Astrocyte (in vitro differentiated cells and primary cell): ENCODE results near the gene CNTROB. TPM values are rescaled to one million over a fixed set of nuclear protein-coding genes. Genes with fewer than 3 reads are reported as not detected.

Experiments used
- DNase-seq: peaks from one replicate; pipeline ENCODE4 v3.0.0-alpha.2; 2010; ENCODE audit warnings: low read depth
- FAIRE-seq: peaks from 2 replicates; lab custom pipeline; 2011; peaks lifted over from hg19 to GRCh38; lab: Jason Lieb, UNC
- H2AFZ ChIP-seq: 2 replicates; pipeline ENCODE4 v1.6.0; 2012; ENCODE audit warnings: low read depth, low read length, inconsistent platforms
- H3K27ac ChIP-seq: 2 replicates; pipeline ENCODE4 v1.5.1; 2011; ENCODE audit warnings: low read depth, low read length, inconsistent platforms
- H3K27me3 ChIP-seq: 2 replicates; pipeline ENCODE4 v1.6.0; 2011; ENCODE audit warnings: low read length, inconsistent platforms; ENCODE audit not compliant: insufficient read depth
- H3K36me3 ChIP-seq: 2 replicates; pipeline ENCODE4 v1.5.1; 2011; ENCODE audit warnings: low read length, inconsistent platforms; ENCODE audit not compliant: insufficient read depth
- H3K4me1 ChIP-seq: 2 replicates; pipeline ENCODE4 v1.5.1; 2011; ENCODE audit warnings: low read length, inconsistent platforms; ENCODE audit not compliant: insufficient read depth
- H3K4me2 ChIP-seq: 2 replicates; pipeline ENCODE4 v1.6.0; 2012; ENCODE audit warnings: low read length, inconsistent platforms
- H3K4me3 ChIP-seq: 2 replicates; pipeline ENCODE4 v1.5.1; 2011; ENCODE audit warnings: low read depth, mild to moderate bottlenecking, low read length, inconsistent platforms; ENCODE audit not compliant: insufficient read depth
- H3K79me2 ChIP-seq: 2 replicates; pipeline ENCODE4 v1.6.0; 2012; ENCODE audit warnings: mild to moderate bottlenecking, low read length, inconsistent platforms; ENCODE audit not compliant: insufficient read depth
- H3K9ac ChIP-seq: 2 replicates; pipeline ENCODE4 v1.6.0; 2012; ENCODE audit warnings: mild to moderate bottlenecking, low read length, inconsistent platforms
- H3K9me3 ChIP-seq: 2 replicates; pipeline ENCODE4 v1.5.1; 2012; ENCODE audit warnings: low read depth, mild to moderate bottlenecking, low read length, inconsistent platforms; ENCODE audit not compliant: insufficient read depth
- H4K20me1 ChIP-seq: 2 replicates; pipeline ENCODE4 v1.6.0; 2012; ENCODE audit warnings: low read length, inconsistent platforms; ENCODE audit not compliant: insufficient read depth
- H3K27ac Mint-ChIP-seq: one replicate; pipeline ENCODE4 v1.8.0; 2021; ENCODE audit warnings: mild to moderate bottlenecking, mixed read lengths; ENCODE audit not compliant: unreplicated experiment
- H3K27me3 Mint-ChIP-seq: one replicate; pipeline ENCODE4 v1.8.0; 2021; ENCODE audit warnings: low read depth, mixed read lengths; ENCODE audit not compliant: unreplicated experiment
- H3K36me3 Mint-ChIP-seq: one replicate; pipeline ENCODE4 v1.8.0; 2021; ENCODE audit warnings: low read depth, mixed read lengths; ENCODE audit not compliant: unreplicated experiment
- H3K4me1 Mint-ChIP-seq: one replicate; pipeline ENCODE4 v1.8.0; 2021; ENCODE audit warnings: low read depth, mixed read lengths; ENCODE audit not compliant: unreplicated experiment
- H3K4me3 Mint-ChIP-seq: one replicate; pipeline ENCODE4 v1.8.0; 2021; ENCODE audit warnings: mild to moderate bottlenecking, moderate library complexity, mixed read lengths; ENCODE audit not compliant: unreplicated experiment
- H3K9me3 Mint-ChIP-seq: one replicate; pipeline ENCODE4 v1.8.0; 2021; ENCODE audit warnings: mild to moderate bottlenecking, mixed read lengths; ENCODE audit not compliant: unreplicated experiment
- CTCF ChIP-seq: IDR thresholded peaks from 2 replicates; pipeline ENCODE4 v1.5.1; 2011; ENCODE audit warnings: low read depth, mild to moderate bottlenecking, inconsistent platforms, low read length, moderate library complexity; ENCODE audit not compliant: insufficient read depth
- EZH2 ChIP-seq: IDR thresholded peaks from 2 replicates; pipeline ENCODE4 v1.6.1; 2012; ENCODE audit warnings: mild to moderate bottlenecking, low read length, inconsistent platforms; ENCODE audit not compliant: insufficient read depth
- total RNA-seq: library from RNA; stranded (reverse); gene quantifications from 2 replicates; pipeline ENCODE4 v1.2.1, GENCODE V29; 2021

CNTROB gene
- total RNA-seq, 1 donor from 2014 or later, result 25.3 TPM

GRCh38 chr17:7909089-7909488, 22.9 kb upstream of the CNTROB start:
- Histone ChIP-seq H3K4me3 (no peak overlapping the region), H3K27me3 (no peaks in the 10 kb centered on the region), H3K4me2 (no peak overlapping the region), H3K79me2 (no peaks in the 10 kb centered on the region), H3K9me3 (no peaks in the 10 kb centered on the region), H3K9ac (no peak overlapping the region), H2AFZ (no peak overlapping the region), H3K36me3 (peaks cover 51% of the 10 kb centered on the region), H3K4me1 (no peaks in the 10 kb centered on the region), H3K27ac (no peak overlapping the region), H4K20me1 (peaks cover 7% of the 10 kb centered on the region)
- no peak overlapping the region for H3K4me3 Mint-ChIP-seq
- peaks cover 26% of the 10 kb centered on the region for H3K36me3 Mint-ChIP-seq
- H3K27ac Mint-ChIP-seq, result no peak overlapping the region
- TF ChIP-seq EZH2 (no peak), CTCF (no peak)
- H3K4me1 Mint-ChIP-seq, result no peaks in the 10 kb centered on the region
- FAIRE-seq (no peak), DNase-seq (no peak)
- H3K27me3 Mint-ChIP-seq, result no peaks in the 10 kb centered on the region
- no peaks in the 10 kb centered on the region for H3K9me3 Mint-ChIP-seq

GRCh38 chr17:7910281-7910680, 21.7 kb upstream of the CNTROB start:
- FAIRE-seq (no peak), DNase-seq (no peak)
- Mint-ChIP-seq H3K4me3 (no peak overlapping the region), H3K27me3 (no peaks in the 10 kb centered on the region), H3K4me1 (no peaks in the 10 kb centered on the region), H3K27ac (no peak overlapping the region), H3K9me3 (no peaks in the 10 kb centered on the region), H3K36me3 (peaks cover 18% of the 10 kb centered on the region)
- no peak for TF ChIP-seq EZH2
- no peak for TF ChIP-seq CTCF
- Histone ChIP-seq H3K9me3 (no peaks in the 10 kb centered on the region), H3K27ac (no peak overlapping the region), H3K9ac (peak overlapping the region; percentile 14), H3K4me2 (no peak overlapping the region), H3K4me1 (peaks cover 7% of the 10 kb centered on the region), H3K79me2 (no peaks in the 10 kb centered on the region), H4K20me1 (peaks cover 12% of the 10 kb centered on the region), H2AFZ (no peak overlapping the region), H3K4me3 (no peak overlapping the region), H3K27me3 (no peaks in the 10 kb centered on the region), H3K36me3 (peaks cover 39% of the 10 kb centered on the region)

GRCh38 chr17:7910711-7911110, 21.3 kb upstream of the CNTROB start:
- Histone ChIP-seq H3K9ac (no peak overlapping the region), H3K4me2 (no peak overlapping the region), H3K9me3 (no peaks in the 10 kb centered on the region), H3K36me3 (peaks cover 34% of the 10 kb centered on the region), H3K27ac (no peak overlapping the region), H3K79me2 (no peaks in the 10 kb centered on the region), H2AFZ (no peak overlapping the region), H3K4me3 (no peak overlapping the region), H3K27me3 (no peaks in the 10 kb centered on the region), H3K4me1 (peaks cover 10% of the 10 kb centered on the region), H4K20me1 (peaks cover 12% of the 10 kb centered on the region)
- TF ChIP-seq EZH2 (no peak), CTCF (no peak)
- no peak overlapping the region for H3K27ac Mint-ChIP-seq
- FAIRE-seq (no peak), DNase-seq (no peak)
- peaks cover 14% of the 10 kb centered on the region for H3K36me3 Mint-ChIP-seq
- H3K4me1 Mint-ChIP-seq, result no peaks in the 10 kb centered on the region
- no peaks in the 10 kb centered on the region for H3K9me3 Mint-ChIP-seq
- H3K4me3 Mint-ChIP-seq, result no peak overlapping the region
- H3K27me3 Mint-ChIP-seq, result no peaks in the 10 kb centered on the region
